ENCODE data around the gene SLC46A1.

Gene SLC46A1

GRCh38 chr17:28371245-28372202, 34.5 kb downstream of the SLC46A1 start, which contains the start of gene SARM1:
TSS of gene SARM1 (plus strand) at chr17:28371694. CDS start at chr17:28372033, 339 bp downstream.
- peak within 1 kb of the TSS; percentile 76 for H3K4me3 ChIP-seq (ENCODE audit: low read depth, low read length)
- TF ChIP-seq, protein P1, sequence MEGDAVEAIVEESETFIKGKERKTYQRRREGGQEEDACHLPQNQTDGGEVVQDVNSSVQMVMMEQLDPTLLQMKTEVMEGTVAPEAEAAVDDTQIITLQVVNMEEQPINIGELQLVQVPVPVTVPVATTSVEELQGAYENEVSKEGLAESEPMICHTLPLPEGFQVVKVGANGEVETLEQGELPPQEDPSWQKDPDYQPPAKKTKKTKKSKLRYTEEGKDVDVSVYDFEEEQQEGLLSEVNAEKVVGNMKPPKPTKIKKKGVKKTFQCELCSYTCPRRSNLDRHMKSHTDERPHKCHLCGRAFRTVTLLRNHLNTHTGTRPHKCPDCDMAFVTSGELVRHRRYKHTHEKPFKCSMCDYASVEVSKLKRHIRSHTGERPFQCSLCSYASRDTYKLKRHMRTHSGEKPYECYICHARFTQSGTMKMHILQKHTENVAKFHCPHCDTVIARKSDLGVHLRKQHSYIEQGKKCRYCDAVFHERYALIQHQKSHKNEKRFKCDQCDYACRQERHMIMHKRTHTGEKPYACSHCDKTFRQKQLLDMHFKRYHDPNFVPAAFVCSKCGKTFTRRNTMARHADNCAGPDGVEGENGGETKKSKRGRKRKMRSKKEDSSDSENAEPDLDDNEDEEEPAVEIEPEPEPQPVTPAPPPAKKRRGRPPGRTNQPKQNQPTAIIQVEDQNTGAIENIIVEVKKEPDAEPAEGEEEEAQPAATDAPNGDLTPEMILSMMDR (IDR thresholded peaks at IDR 0.05; ENCODE audit: insufficient read depth, low read depth, low read length, missing control alignments) = no peak
- DNase-seq (ENCODE audit: low read depth) = peak; percentile 94

GRCh38 chr17:28370744-28371103, 35.3 kb downstream of the SLC46A1 start:
- TF ChIP-seq, protein P1 (IDR thresholded peaks at IDR 0.05; ENCODE audit: insufficient read depth, low read depth, low read length, missing control alignments) = no peak
- DNase-seq (ENCODE audit: low read depth) = no peak
- H3K4me3 ChIP-seq (ENCODE audit: low read depth, low read length) = no peak overlapping the region

DNA sequence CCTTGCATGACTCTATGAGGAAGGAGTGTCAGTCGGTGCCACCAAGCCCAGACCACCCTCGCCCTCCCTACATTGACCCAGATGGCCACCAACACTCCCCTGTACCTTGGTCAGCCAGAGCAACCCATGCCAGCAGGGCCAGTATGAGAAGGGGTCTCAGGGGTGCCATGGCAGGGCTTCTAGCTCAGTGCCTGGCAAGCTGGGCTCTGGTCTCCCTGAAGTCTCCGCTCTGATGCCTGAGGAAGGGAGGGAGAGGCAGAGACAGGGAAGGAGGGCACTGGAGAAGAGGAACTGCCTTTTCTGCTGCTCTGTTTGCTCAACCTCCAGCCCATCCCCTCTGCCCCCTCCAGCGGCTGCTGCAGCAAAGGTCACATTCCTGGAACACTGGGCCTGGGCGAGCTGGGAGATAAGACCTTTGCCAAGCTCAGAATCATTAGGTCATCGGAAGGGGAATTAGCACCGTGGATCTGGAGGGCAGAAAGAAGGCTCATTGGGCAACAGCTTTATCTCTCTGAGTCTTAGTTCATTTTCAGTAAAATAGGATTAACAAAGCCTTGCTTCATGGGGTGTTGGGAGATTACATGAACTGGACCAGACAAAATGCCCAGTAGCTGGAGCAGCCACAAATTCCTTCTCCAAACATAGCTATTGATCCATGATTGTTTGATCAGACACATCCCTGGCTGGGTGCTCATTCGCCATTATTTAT, 35.8 kb downstream of the SLC46A1 start, which contains the start of gene VTN:
Gene VTN (minus strand): TSS at position 273 of the 709 bp plus-strand sequence. CDS start 104 bp downstream, at position 169.
- no peak for DNase-seq (ENCODE audit: low read depth)
- H3K4me3 ChIP-seq (ENCODE audit: low read depth, low read length) = peak within 1 kb of the TSS; percentile 76
- TF ChIP-seq, protein P1 (IDR thresholded peaks at IDR 0.05; ENCODE audit: insufficient read depth, low read depth, low read length, missing control alignments) = no peak

DNA sequence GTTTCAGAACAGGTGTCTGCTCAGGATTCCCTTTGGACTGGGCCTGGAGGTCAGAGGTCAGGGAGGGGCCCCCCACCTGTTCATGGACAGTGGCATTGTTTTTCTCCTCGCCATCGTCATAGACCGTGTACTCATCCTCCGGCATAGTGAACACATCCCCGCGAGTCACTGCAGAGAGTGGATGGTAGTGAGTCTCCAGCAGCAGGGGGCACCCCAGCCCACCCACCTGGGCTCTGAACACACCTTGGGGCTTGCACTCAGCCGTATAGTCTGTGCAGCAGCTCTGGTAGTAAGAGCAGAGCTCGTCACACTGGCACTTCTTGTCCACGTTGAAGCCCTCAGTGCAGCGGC, 36.4 kb downstream of the SLC46A1 start:
- no peak overlapping the region for H3K4me3 ChIP-seq (ENCODE audit: low read depth, low read length)
- TF ChIP-seq, protein P1 (IDR thresholded peaks at IDR 0.05; ENCODE audit: insufficient read depth, low read depth, low read length, missing control alignments) = no peak
- DNase-seq (ENCODE audit: low read depth) = no peak

DNA sequence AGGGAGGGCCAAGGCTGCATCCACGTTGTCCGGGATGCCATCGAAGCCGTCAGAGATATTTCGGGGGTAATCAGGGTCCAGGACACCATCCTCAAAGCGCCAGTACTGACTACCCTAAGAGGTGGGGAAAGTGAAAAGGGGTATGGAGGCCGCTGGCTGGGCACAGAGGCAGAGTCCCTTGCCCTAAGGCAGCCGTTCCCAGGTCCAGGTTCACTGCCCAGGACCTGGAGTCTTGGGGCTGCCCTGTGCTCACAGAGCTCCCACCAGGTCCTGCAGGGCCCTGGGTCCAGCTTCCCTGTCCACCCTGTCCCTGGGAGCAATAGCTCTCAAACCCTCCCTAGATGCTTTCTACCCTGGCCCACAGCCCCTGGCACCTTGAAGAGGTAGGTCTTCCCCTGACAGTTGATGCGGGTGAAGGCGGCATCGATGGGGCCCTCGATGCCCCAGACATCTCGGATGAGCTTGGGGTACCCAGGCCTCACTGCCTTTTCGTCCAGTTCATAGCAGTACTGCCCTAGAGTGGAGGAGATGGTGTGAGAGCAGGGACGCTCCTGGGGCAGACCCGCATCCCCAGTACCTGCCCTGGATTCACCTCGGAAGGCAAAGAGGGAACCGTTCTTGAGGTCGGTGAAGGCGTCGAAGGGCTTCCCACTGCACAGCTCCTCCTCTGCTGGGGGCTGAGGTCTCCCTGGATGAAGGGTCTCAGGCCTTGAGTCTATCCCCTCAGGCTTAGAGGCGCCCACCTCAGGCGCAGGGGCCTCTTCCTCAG, 36.9 kb downstream of the SLC46A1 start:
- H3K4me3 ChIP-seq (ENCODE audit: low read depth, low read length) = no peak overlapping the region
- TF ChIP-seq, protein P1 (IDR thresholded peaks at IDR 0.05; ENCODE audit: insufficient read depth, low read depth, low read length, missing control alignments) = no peak
- no peak for DNase-seq (ENCODE audit: low read depth)

GRCh38 chr17:28368306-28368831, 37.6 kb downstream of the SLC46A1 start:
- TF ChIP-seq, protein P1 (IDR thresholded peaks at IDR 0.05; ENCODE audit: insufficient read depth, low read depth, low read length, missing control alignments) = no peak
- DNase-seq (ENCODE audit: low read depth) = no peak
- H3K4me3 ChIP-seq (ENCODE audit: low read depth, low read length) = no peak overlapping the region
